Uterus (tissue), 2 donors: ENCODE data around the gene STAB2.

Experiments used
- POLR2A ChIP-seq, 2 donors: fragments of 450-650 bp; IDR thresholded peaks; one replicate each; pipeline ENCODE4 v1.6.1; 2016; ENCODE audit warnings: antibody characterized with exemption in 2 of 2, mild to moderate bottlenecking in 1 of 2, moderate library complexity in 1 of 2
- TF ChIP-seq, protein P1 (sequence below), 4 experiments: fragments of 200-600 bp in 2 of 4; fragments of 450-650 bp in 2 of 4; sonication (generic) in 2 of 4; IDR thresholded peaks; one replicate each; pipeline ENCODE4 v1.5.1; 2016 to 2019; ENCODE audit warnings: antibody characterized with exemption in 4 of 4, mild to moderate bottlenecking in 2 of 4, moderate library complexity in 1 of 4

DNA sequence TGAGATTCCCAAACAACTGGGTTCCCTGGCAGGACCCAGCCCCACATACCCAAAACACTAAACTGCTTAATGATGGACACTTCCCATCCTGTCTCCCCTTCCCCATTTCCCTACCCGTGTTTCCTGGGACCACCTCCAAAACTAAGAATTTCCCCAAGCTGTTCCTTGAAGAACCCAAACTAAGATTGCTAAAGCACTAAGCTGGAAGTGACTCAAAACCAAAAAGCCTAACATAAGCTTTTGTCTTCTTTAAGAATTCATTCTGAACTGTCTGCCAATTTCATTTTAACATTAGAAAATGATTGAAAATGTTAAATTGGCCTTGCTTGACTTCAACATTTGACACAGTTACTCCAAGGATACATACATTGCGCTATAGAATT lies 29.5 kb upstream of the STAB2 start:
- TF ChIP-seq, protein P1, sequence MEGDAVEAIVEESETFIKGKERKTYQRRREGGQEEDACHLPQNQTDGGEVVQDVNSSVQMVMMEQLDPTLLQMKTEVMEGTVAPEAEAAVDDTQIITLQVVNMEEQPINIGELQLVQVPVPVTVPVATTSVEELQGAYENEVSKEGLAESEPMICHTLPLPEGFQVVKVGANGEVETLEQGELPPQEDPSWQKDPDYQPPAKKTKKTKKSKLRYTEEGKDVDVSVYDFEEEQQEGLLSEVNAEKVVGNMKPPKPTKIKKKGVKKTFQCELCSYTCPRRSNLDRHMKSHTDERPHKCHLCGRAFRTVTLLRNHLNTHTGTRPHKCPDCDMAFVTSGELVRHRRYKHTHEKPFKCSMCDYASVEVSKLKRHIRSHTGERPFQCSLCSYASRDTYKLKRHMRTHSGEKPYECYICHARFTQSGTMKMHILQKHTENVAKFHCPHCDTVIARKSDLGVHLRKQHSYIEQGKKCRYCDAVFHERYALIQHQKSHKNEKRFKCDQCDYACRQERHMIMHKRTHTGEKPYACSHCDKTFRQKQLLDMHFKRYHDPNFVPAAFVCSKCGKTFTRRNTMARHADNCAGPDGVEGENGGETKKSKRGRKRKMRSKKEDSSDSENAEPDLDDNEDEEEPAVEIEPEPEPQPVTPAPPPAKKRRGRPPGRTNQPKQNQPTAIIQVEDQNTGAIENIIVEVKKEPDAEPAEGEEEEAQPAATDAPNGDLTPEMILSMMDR (IDR thresholded peaks at IDR 0.05), result no peak
- no peak for TF ChIP-seq POLR2A (IDR thresholded peaks at IDR 0.05)
